H1 (cell line): ENCODE measurements around the gene NXN. TPM values are rescaled to one million over a fixed set of nuclear protein-coding genes. Genes with fewer than 3 reads are reported as not detected.

Source experiments
- CTCF ChIA-PET: fragments of 300-600 bp; sonication (Branson Sonifier 250); formaldehyde crosslinking; loops from one replicate; lab custom pipeline; 2021; ENCODE audit not compliant: partially characterized antibody; lab: Charles Lee
- POLR2A ChIA-PET: fragments of 300-600 bp; sonication (Branson Sonifier 250); formaldehyde crosslinking; loops from one replicate; lab custom pipeline; 2021; ENCODE audit warnings: inconsistent platforms; ENCODE audit not compliant: partially characterized antibody; lab: Charles Lee
- DNase-seq, 2 experiments: peaks; one replicate each; pipeline versions ENCODE4 v3.0.0 to v3.0.0-alpha.2; 2010 to 2022; ENCODE audit warnings: low spot score in 2 of 2, low read depth in 1 of 2, mixed read lengths in 1 of 2
- FAIRE-seq: peaks from 2 replicates; lab custom pipeline; 2011; peaks lifted over from hg19 to GRCh38; lab: Jason Lieb, UNC
- H2AFZ ChIP-seq: 2 replicates; pipeline ENCODE4 v1.8.1; 2012; ENCODE audit warnings: low read length, inconsistent platforms
- H2AK5ac ChIP-seq: 2 replicates; pipeline ENCODE4 v1.6.1; 2013; ENCODE audit warnings: low read depth, low read length
- H2BK120ac ChIP-seq: replicated peaks from 2 replicates; pipeline ENCODE3; 2013; ENCODE audit warnings: low read depth, low read length, inconsistent platforms
- H2BK12ac ChIP-seq: 2 replicates; pipeline ENCODE4 v1.6.1; 2013; ENCODE audit warnings: low read depth, low read length
- H2BK15ac ChIP-seq: 2 replicates; pipeline ENCODE4 v1.6.1; 2013; ENCODE audit warnings: low read length
- H2BK20ac ChIP-seq: 2 replicates; pipeline ENCODE4 v1.6.1; 2013; ENCODE audit warnings: low read length
- H2BK5ac ChIP-seq: 2 replicates; pipeline ENCODE4 v1.6.1; 2013; ENCODE audit warnings: low read depth, low read length
- H3K14ac ChIP-seq: 2 replicates; pipeline ENCODE4 v1.6.1; 2013; ENCODE audit warnings: inconsistent platforms; ENCODE audit not compliant: insufficient read length
- H3K18ac ChIP-seq: 2 replicates; pipeline ENCODE4 v1.6.1; 2013; ENCODE audit warnings: low read length; ENCODE audit errors: extremely low read depth
- H3K23ac ChIP-seq: 2 replicates; pipeline ENCODE4 v1.6.1; 2013; ENCODE audit warnings: inconsistent platforms; ENCODE audit not compliant: insufficient read length
- H3K23me2 ChIP-seq: 2 replicates; pipeline ENCODE4 v1.6.1; 2013; ENCODE audit warnings: low read depth, low read length
- H3K27ac ChIP-seq: 2 replicates; pipeline ENCODE4 v1.6.1; 2011; ENCODE audit warnings: low read depth, low read length, inconsistent platforms
- H3K27me3 ChIP-seq, 4 experiments: replicated peaks in 1 of 4; 1 replicate in 1 of 4; 2 replicates in 3 of 4; pipeline versions ENCODE4 v1.6.1 to v1.8.1; 2011 to 2013; ENCODE audit warnings: low read length in 3 of 4, mild to moderate bottlenecking in 3 of 4, inconsistent platforms in 2 of 4, mixed read lengths in 2 of 4, moderate library complexity in 1 of 4; ENCODE audit not compliant: control insufficient read depth in 3 of 4, insufficient read depth in 3 of 4; ENCODE audit errors: extremely low read depth in 1 of 4
- H3K36me3 ChIP-seq, 4 experiments: 2 replicates each; pipeline versions ENCODE4 v1.6.1 to v1.8.1; 2011 to 2013; ENCODE audit warnings: mild to moderate bottlenecking in 4 of 4, low read length in 3 of 4, moderate library complexity in 2 of 4, control low read depth in 1 of 4, inconsistent platforms in 1 of 4; ENCODE audit not compliant: insufficient read depth in 4 of 4, control insufficient read depth in 2 of 4
- H3K4ac ChIP-seq: replicated peaks from 2 replicates; pipeline ENCODE3; 2013; ENCODE audit warnings: low read length, low read depth, mixed read lengths, inconsistent platforms; ENCODE audit not compliant: insufficient read length
- H3K4me1 ChIP-seq, 4 experiments: replicated peaks in 1 of 4; 1 replicate in 1 of 4; 2 replicates in 3 of 4; pipeline versions ENCODE4 v1.6.1 to v1.8.1; 2011 to 2013; ENCODE audit warnings: low read length in 3 of 4, inconsistent platforms in 2 of 4, mixed read lengths in 1 of 4; ENCODE audit not compliant: insufficient read depth in 4 of 4, control insufficient read depth in 3 of 4
- H3K4me2 ChIP-seq, 2 experiments: 2 replicates each; pipeline versions ENCODE4 v1.6.1 to v1.8.1; 2011 to 2013; ENCODE audit warnings: low read depth in 2 of 2, low read length in 2 of 2, control low read depth in 1 of 2, inconsistent platforms in 1 of 2, mild to moderate bottlenecking in 1 of 2; ENCODE audit not compliant: insufficient read depth in 1 of 2
- H3K4me3 ChIP-seq, 4 experiments: fragments of 200-600, 300-600 bp in 1 of 4; sonication (generic), shearing (Covaris generic), sonication (Bioruptor Twin) in 1 of 4; 2 replicates each; pipeline versions ENCODE4 v1.5.1 to v1.8.1; 2011 to 2016; ENCODE audit warnings: low read length in 4 of 4, low read depth in 3 of 4, control low read depth in 2 of 4, inconsistent platforms in 2 of 4, mild to moderate bottlenecking in 2 of 4, mixed read lengths in 1 of 4, moderate library complexity in 1 of 4; ENCODE audit not compliant: insufficient read depth in 2 of 4; ENCODE audit errors: extremely low read depth in 1 of 4
- H3K56ac ChIP-seq: replicated peaks from 2 replicates; pipeline ENCODE3; 2013; ENCODE audit warnings: low read depth, mild to moderate bottlenecking, mixed read lengths, low read length, inconsistent platforms; ENCODE audit not compliant: insufficient read length
- H3K79me1 ChIP-seq: 2 replicates; pipeline ENCODE4 v1.6.1; 2013; ENCODE audit warnings: low read depth, low read length, control low read depth
- H3K79me2 ChIP-seq, 2 experiments: 2 replicates each; pipeline versions ENCODE4 v1.6.1 to v1.8.1; 2012 to 2013; ENCODE audit warnings: low read length in 2 of 2, mild to moderate bottlenecking in 2 of 2, inconsistent platforms in 1 of 2; ENCODE audit not compliant: insufficient read depth in 2 of 2, control insufficient read depth in 1 of 2
- H3K9ac ChIP-seq, 4 experiments: replicated peaks in 1 of 4; 1 replicate in 1 of 4; 2 replicates in 3 of 4; pipeline versions ENCODE4 v1.6.1 to v1.8.1; 2011 to 2013; ENCODE audit warnings: low read depth in 3 of 4, low read length in 3 of 4, control low read depth in 2 of 4, mild to moderate bottlenecking in 2 of 4, moderate library complexity in 2 of 4, inconsistent platforms in 1 of 4; ENCODE audit errors: extremely low read depth in 1 of 4
- H3K9me3 ChIP-seq, 2 experiments: 2 replicates each; pipeline versions ENCODE4 v1.6.1 to v1.8.1; 2012 to 2013; ENCODE audit warnings: mild to moderate bottlenecking in 2 of 2, moderate library complexity in 2 of 2, control low read depth in 1 of 2, inconsistent platforms in 1 of 2, low read depth in 1 of 2, low read length in 1 of 2, mixed read lengths in 1 of 2; ENCODE audit not compliant: insufficient read depth in 2 of 2
- H4K20me1 ChIP-seq, 2 experiments: replicated peaks in 1 of 2; 2 replicates each; pipeline versions ENCODE3 to v1.8.1; 2011 to 2013; ENCODE audit warnings: inconsistent platforms in 2 of 2, low read length in 2 of 2, mild to moderate bottlenecking in 1 of 2; ENCODE audit not compliant: insufficient read depth in 2 of 2, control insufficient read depth in 1 of 2
- H4K5ac ChIP-seq: 2 replicates; pipeline ENCODE4 v1.6.1; 2013; ENCODE audit warnings: low read length, low read depth, mixed read lengths, inconsistent platforms; ENCODE audit not compliant: insufficient read length
- H4K8ac ChIP-seq: 2 replicates; pipeline ENCODE4 v1.8.0; 2013; ENCODE audit warnings: mild to moderate bottlenecking, moderate library complexity, low read length, inconsistent platforms; ENCODE audit not compliant: insufficient read depth; ENCODE audit errors: extremely low read depth
- H4K91ac ChIP-seq: replicated peaks from 2 replicates; pipeline ENCODE3; 2013; ENCODE audit warnings: low read length, mixed read lengths, inconsistent platforms; ENCODE audit not compliant: insufficient read length
- BACH1 ChIP-seq: IDR thresholded peaks from 2 replicates; pipeline ENCODE4 v1.6.1; 2012; ENCODE audit warnings: low read length, improper control_type of control experiment
- MAX ChIP-seq: IDR thresholded peaks from 2 replicates; pipeline ENCODE4 v1.6.1; 2012; ENCODE audit warnings: inconsistent platforms
- WGBS, 2 experiments: shearing (Covaris generic) in 1 of 2; methylation state at CpG; one replicate each; pipeline versions ENCODE4 v1.1.6 to v1.1.7; 2013 to 2015; ENCODE audit warnings: low lambda C conversion rate in 2 of 2, mixed read lengths in 2 of 2, inconsistent platforms in 1 of 2, low coverage in 1 of 2, missing lambda C conversion rate in 1 of 2; ENCODE audit not compliant: insufficient replicate concordance in 2 of 2, insufficient coverage in 1 of 2, insufficient read length in 1 of 2; ENCODE audit errors: extremely low coverage in 1 of 2, missing lambda C conversion rate in 1 of 2; 5-methylcytosine and 5-hydroxymethylcytosine counted together
- polyA plus RNA-seq, 7 experiments: library from polyadenylated mRNA; depleted of rRNA in 3 of 7; stranded (reverse) in 5 of 7; unstranded in 2 of 7; fragments of >200 nt in 5 of 7; fragments of 200-250 nt in 2 of 7; gene quantifications; 1 replicate in 5 of 7; 2 replicates in 1 of 7; 4 replicates in 1 of 7; pipeline versions ENCODE4 v1.2.1 to v1.2.3, GENCODE V29; 2011 to 2013; ENCODE audit warnings: missing spikeins in 2 of 7, mixed read lengths in 2 of 7
- total RNA-seq: library from RNA; stranded (reverse); fragmentation: NEBNext Ultra II Directional; extraction: Animal tissue kit (Norgen Biotek cat#: 25700); gene quantifications from 2 replicates; pipeline ENCODE4 v1.2.1, GENCODE V29; 2021

Gene NXN
- total and polyA plus RNA-seq, 2 of the 8 experiments (the other 6 are each of a cell fraction or from before 2014, with no cell fraction given): 94.1 to 107 TPM

GRCh38 chr17:855569-855968 is 124.0 kb downstream of the NXN start:
- H4K5ac ChIP-seq: no peak overlapping the region
- H3K9me3 ChIP-seq: no peaks in the 10 kb centered on the region
- H3K56ac ChIP-seq: no peak overlapping the region
- H3K4ac ChIP-seq: no peak overlapping the region
- H2AFZ ChIP-seq: no peak overlapping the region
- no peak overlapping the region for H2BK20ac ChIP-seq
- no peak overlapping the region for H3K4me3 ChIP-seq
- peaks cover 0 to 29% of the 10 kb centered on the region in 2 experiments; a peak in 2 of 4 replicates for H3K79me2 ChIP-seq
- peaks cover 0 to 5% (median under 1%) of the 10 kb centered on the region in 4 experiments; a peak in 2 of 7 replicates for H3K4me1 ChIP-seq
- no peaks in the 10 kb centered on the region for H3K36me3 ChIP-seq
- 98% methylated on average over 5 of the region's 5 CpGs; no CpG with 5 or more reads in 1 of the 2 experiments for WGBS, 2 experiments
- no peak overlapping the region for H4K91ac ChIP-seq
- H3K18ac ChIP-seq: no peak overlapping the region
- H2BK5ac ChIP-seq: no peak overlapping the region
- no peak overlapping the region for H3K27ac ChIP-seq
- POLR2A ChIA-PET: interaction anchor here (1.8 kb wide), 1 partner anchor 14 kb away, joined by 4 read pairs; no protein-coding TSS in a partner anchor
- no peak overlapping the region for H3K9ac ChIP-seq
- TF ChIP-seq BACH1 (no peak), MAX (no peak)
- no peaks in the 10 kb centered on the region; a peak in 1 of 7 replicates for H3K27me3 ChIP-seq
- DNase-seq (no peak), FAIRE-seq (no peak)
- H3K23me2 ChIP-seq: no peaks in the 10 kb centered on the region
- CTCF ChIA-PET: interaction anchor here (1.0 to 2.0 kb wide), 3 partner anchors 24 to 125 kb away, joined by 3 to 6 read pairs (median 3); no protein-coding TSS in a partner anchor
- H2BK12ac ChIP-seq: no peak overlapping the region
- H4K20me1 ChIP-seq: peaks cover 6 to 9% of the 10 kb centered on the region in 2 experiments
- H4K8ac ChIP-seq: no peak overlapping the region; the same call in 1 of the 2 replicates
- H2AK5ac ChIP-seq: no peak overlapping the region
- no peak overlapping the region for H3K4me2 ChIP-seq
- no peak overlapping the region for H2BK15ac ChIP-seq
- H3K14ac ChIP-seq: no peak overlapping the region
- no peak overlapping the region for H2BK120ac ChIP-seq
- peaks cover 4% of the 10 kb centered on the region; the same call in 1 of the 2 replicates for H3K79me1 ChIP-seq
- no peak overlapping the region for H3K23ac ChIP-seq
